A673 (cell line): Measurements from ENCODE around the gene OR6K3. TPM values are rescaled to one million over a fixed set of nuclear protein-coding genes. Genes with fewer than 3 reads are reported as not detected.

Experiments used
- Bru-seq: library from RNA; stranded (reverse); fragments of 400-500 nt; gene quantifications from one replicate; lab custom pipeline; 2021; lab: Mats Ljungman, UMichigan
- BruChase-seq, 2 experiments: library from RNA; stranded (reverse); fragments of 400-500 nt; gene quantifications; one replicate each; lab custom pipeline; 2021; lab: Mats Ljungman, UMichigan
- BruUV-seq: library from RNA; stranded (reverse); fragments of 400-500 nt; replicated peaks from 2 replicates; lab custom pipeline; 2021; lab: Mats Ljungman, UMichigan
- CTCF ChIA-PET: fragments of 300-600 bp; sonication (Branson Sonifier 250); formaldehyde crosslinking; loops from one replicate; lab custom pipeline; 2022; ENCODE audit warnings: antibody characterized with exemption; lab: Charles Lee
- POLR2A ChIA-PET: fragments of 300-600 bp; sonication (Branson Sonifier 250); formaldehyde crosslinking; loops from one replicate; lab custom pipeline; 2022; ENCODE audit warnings: antibody characterized with exemption; ENCODE audit not compliant: low non-redundant PET; lab: Charles Lee
- DNase-seq: peaks from one replicate; pipeline ENCODE4 v3.0.0-alpha.2; 2015; ENCODE audit warnings: low spot score
- H3K27ac ChIP-seq: fragments of 200-600 bp; sonication (generic); 2 replicates; pipeline ENCODE4 v1.5.1; 2016; ENCODE audit warnings: mixed run types, low read depth, mild to moderate bottlenecking, mixed read lengths, antibody characterized with exemption, low read length; ENCODE audit not compliant: poor library complexity, severe bottlenecking
- H3K27me3 ChIP-seq: fragments of 200-600 bp; sonication (generic); replicated peaks from 2 replicates; pipeline ENCODE4 v1.6.1; 2017; ENCODE audit warnings: mixed run types, low read depth, mild to moderate bottlenecking, mixed read lengths, antibody characterized with exemption, low read length; ENCODE audit not compliant: insufficient read depth, poor library complexity
- H3K36me3 ChIP-seq: fragments of 200-600 bp; sonication (generic); 2 replicates; pipeline ENCODE4 v1.6.1; 2016; ENCODE audit warnings: mixed run types, mild to moderate bottlenecking, mixed read lengths, antibody characterized with exemption, low read length; ENCODE audit not compliant: insufficient read depth, poor library complexity, severe bottlenecking
- H3K4me1 ChIP-seq: fragments of 200-600 bp; sonication (generic); 2 replicates; pipeline ENCODE4 v1.6.1; 2017; ENCODE audit warnings: mixed run types, mild to moderate bottlenecking, mixed read lengths, antibody characterized with exemption, low read length; ENCODE audit not compliant: insufficient read depth, poor library complexity, severe bottlenecking
- H3K4me3 ChIP-seq: fragments of 200-600 bp; sonication (generic); 2 replicates; pipeline ENCODE4 v1.5.1; 2016; ENCODE audit warnings: low read depth, mixed run types, mild to moderate bottlenecking, mixed read lengths, low read length; ENCODE audit not compliant: poor library complexity, severe bottlenecking
- H3K9me3 ChIP-seq: fragments of 200-600 bp; sonication (generic); 2 replicates; pipeline ENCODE4 v1.6.1; 2016; ENCODE audit warnings: mixed run types, low read depth, mild to moderate bottlenecking, mixed read lengths, antibody characterized with exemption, low read length; ENCODE audit not compliant: poor library complexity, severe bottlenecking
- EZH2 ChIP-seq: fragments of 200-600 bp; sonication (generic); IDR thresholded peaks from 2 replicates; pipeline ENCODE4 v1.6.1; 2017; ENCODE audit warnings: borderline replicate concordance, low read depth, mild to moderate bottlenecking, mixed read lengths, antibody characterized with exemption, low read length; ENCODE audit not compliant: poor library complexity, severe bottlenecking
- intact Hi-C: fragments of 100-400 bp; cut with micrococcal nuclease; formaldehyde crosslinking; loops from one replicate; pipeline ENCODE4 v1.10.0; 2022; ENCODE audit not compliant: unreplicated experiment
- long read RNA-seq: library from polyadenylated mRNA; stranded (forward); transcript quantifications from one replicate; pipeline ENCODE4 v2.0.0, GENCODE V29; 2022
- total RNA-seq: library from RNA; stranded (reverse); gene quantifications from 2 replicates; pipeline ENCODE4 v1.2.3, GENCODE V29; 2021
- TF ChIP-seq, protein P1 (sequence below): fragments of 300-800, 200-600 bp; sonication (generic); conservative IDR thresholded peaks from 2 replicates; pipeline ENCODE4 v1.5.1; 2017; ENCODE audit warnings: low read depth, mild to moderate bottlenecking, antibody characterized with exemption, low read length, moderate library complexity, mixed read lengths

Gene OR6K3
- total RNA-seq: not detected in 2 replicates
- Bru-seq, nascent RNA: not detected
- BruChase-seq, experiment 1, labeled RNA remaining after a 2-hour chase: not detected
- not detected for BruChase-seq, experiment 2, labeled RNA remaining after a 6-hour chase
- long read RNA-seq: 0 reads

DNA sequence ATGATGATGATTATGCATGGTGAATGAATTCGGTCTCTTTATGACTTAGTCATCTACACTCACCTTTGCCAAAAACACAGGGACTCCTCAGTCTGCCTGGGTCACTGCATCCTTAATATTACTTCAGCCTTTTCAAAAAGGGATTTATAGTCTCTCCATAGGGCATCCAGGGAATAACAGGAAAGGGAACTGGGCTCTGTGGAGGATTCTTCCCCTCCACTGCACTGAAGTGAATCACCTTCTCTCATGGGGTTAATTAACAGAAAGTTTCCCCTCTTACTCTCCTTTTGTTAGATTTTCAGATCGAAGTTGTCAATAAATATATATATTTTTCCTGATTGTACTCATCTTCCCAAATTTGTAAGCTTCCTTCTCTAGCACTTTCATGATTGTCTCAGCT lies at the start of gene OR6K3:
Gene OR6K3, minus strand, starts transcription at position 101 of the 400 bp plus-strand sequence. CDS start 2,605 bp downstream, outside the sequence.
- intact Hi-C loops: no loop called here
- TF ChIP-seq, protein P1, sequence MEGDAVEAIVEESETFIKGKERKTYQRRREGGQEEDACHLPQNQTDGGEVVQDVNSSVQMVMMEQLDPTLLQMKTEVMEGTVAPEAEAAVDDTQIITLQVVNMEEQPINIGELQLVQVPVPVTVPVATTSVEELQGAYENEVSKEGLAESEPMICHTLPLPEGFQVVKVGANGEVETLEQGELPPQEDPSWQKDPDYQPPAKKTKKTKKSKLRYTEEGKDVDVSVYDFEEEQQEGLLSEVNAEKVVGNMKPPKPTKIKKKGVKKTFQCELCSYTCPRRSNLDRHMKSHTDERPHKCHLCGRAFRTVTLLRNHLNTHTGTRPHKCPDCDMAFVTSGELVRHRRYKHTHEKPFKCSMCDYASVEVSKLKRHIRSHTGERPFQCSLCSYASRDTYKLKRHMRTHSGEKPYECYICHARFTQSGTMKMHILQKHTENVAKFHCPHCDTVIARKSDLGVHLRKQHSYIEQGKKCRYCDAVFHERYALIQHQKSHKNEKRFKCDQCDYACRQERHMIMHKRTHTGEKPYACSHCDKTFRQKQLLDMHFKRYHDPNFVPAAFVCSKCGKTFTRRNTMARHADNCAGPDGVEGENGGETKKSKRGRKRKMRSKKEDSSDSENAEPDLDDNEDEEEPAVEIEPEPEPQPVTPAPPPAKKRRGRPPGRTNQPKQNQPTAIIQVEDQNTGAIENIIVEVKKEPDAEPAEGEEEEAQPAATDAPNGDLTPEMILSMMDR: no peak
- TF ChIP-seq EZH2: no peak
- no peak for DNase-seq
- Histone ChIP-seq H3K27me3 (peaks cover 24% of the 10 kb centered on the region), H3K4me3 (no peak within 1 kb of the TSS), H3K36me3 (no peaks in the 10 kb centered on the region), H3K27ac (no peak within 1 kb of the TSS), H3K9me3 (no peaks in the 10 kb centered on the region), H3K4me1 (no peaks in the 10 kb centered on the region)
- CTCF ChIA-PET: no interaction called here
- no TSS peak for BruUV-seq
- POLR2A ChIA-PET: no interaction called here

DNA sequence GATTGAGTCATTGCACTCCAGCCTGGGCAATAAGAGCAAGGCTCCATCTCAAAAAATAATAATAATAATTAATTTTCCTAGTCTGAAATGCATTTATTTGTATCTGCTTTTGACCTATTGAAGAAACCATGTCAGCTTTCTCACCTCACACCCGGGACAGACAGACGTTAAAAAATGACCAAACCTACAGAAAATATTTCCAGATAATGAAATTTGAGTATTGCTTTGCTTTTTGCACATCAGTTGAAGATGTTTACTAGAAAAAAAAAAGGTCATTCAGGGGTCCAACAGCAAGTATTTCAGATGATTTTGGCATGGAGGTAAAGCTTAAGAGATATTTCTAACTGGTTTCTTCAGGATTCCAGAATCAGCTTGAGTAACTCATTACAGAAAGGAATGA lies 33.9 kb upstream of the OR6K3 start, which contains the start of gene OR6K6:
Gene OR6K6, plus strand, starts transcription at position 301 of the 400 bp plus-strand sequence. CDS start 168 bp downstream, outside the sequence.
- ChIA-PET CTCF (no interaction called here), POLR2A (no interaction called here)
- Histone ChIP-seq H3K27me3 (no peaks in the 10 kb centered on the region), H3K27ac (no peak within 1 kb of the TSS), H3K36me3 (no peaks in the 10 kb centered on the region), H3K9me3 (no peaks in the 10 kb centered on the region), H3K4me3 (no peak within 1 kb of the TSS), H3K4me1 (no peaks in the 10 kb centered on the region)
- BruUV-seq: no TSS peak
- no peak for TF ChIP-seq EZH2
- TF ChIP-seq, protein P1: no peak
- no peak for DNase-seq
- intact Hi-C loops: no loop called here

DNA sequence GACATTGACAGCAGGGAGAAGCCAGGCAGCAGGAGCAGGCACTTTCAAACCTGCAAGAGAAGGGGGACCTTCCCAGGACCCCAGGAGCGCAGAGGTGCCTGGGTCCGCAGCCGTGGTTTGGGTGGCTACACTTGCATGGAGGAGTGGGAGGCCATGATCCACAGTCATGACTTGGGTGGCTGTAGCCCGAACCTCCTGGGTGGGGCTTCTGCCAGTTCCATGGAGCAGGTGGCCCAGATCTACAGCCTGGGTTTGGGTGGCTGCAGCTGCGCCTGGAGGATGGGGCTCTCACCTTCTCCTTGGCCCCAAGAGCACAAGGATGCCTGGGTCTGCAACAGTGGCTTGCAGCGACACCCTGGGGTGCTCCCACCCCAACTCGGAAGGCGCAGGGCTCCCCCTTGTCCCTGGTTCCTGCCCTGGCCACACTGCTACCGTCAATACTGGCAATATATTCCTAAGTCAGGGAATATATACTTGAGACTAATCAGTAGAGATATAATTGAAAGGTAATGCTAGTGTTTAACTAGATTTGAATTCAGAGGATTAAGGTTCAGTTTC lies 31.7 kb upstream of the OR6K3 start:
- peaks cover 7% of the 10 kb centered on the region for H3K27me3 ChIP-seq
- BruUV-seq: no TSS peak
- H3K4me1 ChIP-seq: no peaks in the 10 kb centered on the region
- no peaks in the 10 kb centered on the region for H3K36me3 ChIP-seq
- ChIA-PET CTCF (no interaction called here), POLR2A (no interaction called here)
- no peak for DNase-seq
- intact Hi-C loops: no loop called here
- H3K27ac ChIP-seq: no peak overlapping the region
- H3K9me3 ChIP-seq: no peaks in the 10 kb centered on the region
- TF ChIP-seq, protein P1: no peak
- TF ChIP-seq EZH2: no peak
- H3K4me3 ChIP-seq: no peak overlapping the region
